GM12878 (cell line): ENCODE measurements around the gene VMO1. TPM values are rescaled to one million over a fixed set of nuclear protein-coding genes. Genes with fewer than 3 reads are reported as not detected.

ENCODE experiments used
- ATAC-seq: fragments of 200-7000 bp; cut with Tn5 transposase; 3 replicates; pipeline ENCODE4 v1.9.1; 2020; ENCODE audit warnings: mild to moderate bottlenecking, moderate library complexity
- BruUV-seq: library from RNA; stranded (reverse); fragments of 400-500 nt; replicated peaks from 2 replicates; lab custom pipeline; 2021; lab: Mats Ljungman, UMichigan
- CTCF ChIA-PET: fragments of 300-600 bp; sonication (Branson Sonifier 250); formaldehyde crosslinking; extraction: SDS; loops from one replicate; lab custom pipeline; 2021; ENCODE audit warnings: inconsistent platforms; lab: Yijun Ruan, JAX
- POLR2A ChIA-PET: fragments of 350-600 bp; formaldehyde crosslinking; extraction: SDS; loops from one replicate; lab custom pipeline; 2021; ENCODE audit warnings: inconsistent platforms; lab: Charles Lee
- RAD21 ChIA-PET: fragments of 300-600 bp; sonication (Branson Sonifier 250); formaldehyde crosslinking; loops from one replicate; lab custom pipeline; 2023; ENCODE audit warnings: antibody characterized with exemption; ENCODE audit not compliant: unreplicated experiment; lab: Charles Lee
- SMC1A ChIA-PET: fragments of 300-600 bp; sonication (Branson Sonifier 250); formaldehyde crosslinking; loops from one replicate; lab custom pipeline; 2023; ENCODE audit not compliant: unreplicated experiment, uncharacterized antibody; lab: Charles Lee
- DNase-seq: peaks from one replicate; pipeline ENCODE4 v3.0.0-alpha.2; 2011; ENCODE audit warnings: low read depth, low spot score
- FAIRE-seq: peaks from 3 replicates; lab custom pipeline; 2011; peaks lifted over from hg19 to GRCh38; lab: Jason Lieb, UNC
- H2AFZ ChIP-seq: 2 replicates; pipeline ENCODE4 v1.6.0; 2011; ENCODE audit warnings: low read depth, low read length, control low read depth; ENCODE audit not compliant: control insufficient read depth
- H3K27ac ChIP-seq: 2 replicates; pipeline ENCODE4 v1.5.1; 2011; ENCODE audit warnings: control low read depth; ENCODE audit not compliant: control insufficient read depth, insufficient read depth
- H3K27me3 ChIP-seq, 2 experiments: replicated peaks in 1 of 2; 2 replicates each; pipeline versions ENCODE4 v1.6.0 to v1.6.1; 2011; ENCODE audit warnings: low read length in 1 of 2; ENCODE audit not compliant: control insufficient read depth in 2 of 2, insufficient read depth in 2 of 2
- H3K36me3 ChIP-seq, 2 experiments: 2 replicates each; pipeline ENCODE4 v1.5.1; 2011; ENCODE audit warnings: low read length in 1 of 2; ENCODE audit not compliant: control insufficient read depth in 2 of 2, insufficient read depth in 2 of 2
- H3K4me1 ChIP-seq: 2 replicates; pipeline ENCODE4 v1.6.1; 2011; ENCODE audit warnings: mild to moderate bottlenecking, low read length, moderate library complexity, mixed read lengths; ENCODE audit not compliant: control insufficient read depth, insufficient read depth
- H3K4me2 ChIP-seq: 2 replicates; pipeline ENCODE4 v1.6.0; 2011; ENCODE audit warnings: control low read depth; ENCODE audit not compliant: control insufficient read depth, insufficient read depth
- H3K4me3 ChIP-seq: fragments of 200-600 bp; sonication (generic); 2 replicates; pipeline ENCODE4 v1.5.1; 2016
- H3K79me2 ChIP-seq: 2 replicates; pipeline ENCODE4 v1.6.0; 2011; ENCODE audit warnings: low read length; ENCODE audit not compliant: control insufficient read depth, insufficient read depth
- H3K9ac ChIP-seq: 2 replicates; pipeline ENCODE4 v1.8.0; 2011; ENCODE audit warnings: low read length, control low read depth, mixed read lengths; ENCODE audit not compliant: control insufficient read depth, insufficient read depth
- H3K9me3 ChIP-seq: replicated peaks from 3 replicates; pipeline ENCODE4 v1.5.1; 2011; ENCODE audit warnings: mild to moderate bottlenecking, low read length; ENCODE audit not compliant: control insufficient read depth, insufficient read depth
- H4K20me1 ChIP-seq: 2 replicates; pipeline ENCODE4 v1.6.0; 2011; ENCODE audit not compliant: control insufficient read depth, insufficient read depth
- BHLHE40 ChIP-seq, 2 experiments: fragments of 450-650 bp in 1 of 2; IDR thresholded peaks; 2 replicates each; pipeline ENCODE4 v1.6.1; 2011 to 2017; ENCODE audit warnings: low read depth in 2 of 2, borderline replicate concordance in 1 of 2, improper control_type of control experiment in 1 of 2, low read length in 1 of 2, mild to moderate bottlenecking in 1 of 2
- CEBPB ChIP-seq, 2 experiments: fragments of 150-350 bp in 1 of 2; IDR thresholded peaks; 2 replicates each; pipeline ENCODE4 v1.6.1; 2012 to 2014; ENCODE audit warnings: low read depth in 2 of 2, low read length in 2 of 2, borderline replicate concordance in 1 of 2, inconsistent platforms in 1 of 2
- CHD2 ChIP-seq: IDR thresholded peaks from 2 replicates; pipeline ENCODE4 v1.6.1; 2011; ENCODE audit warnings: low read depth, low read length, improper control_type of control experiment, borderline replicate concordance
- E4F1 ChIP-seq: fragments of 450-650 bp; IDR thresholded peaks from 2 replicates; pipeline ENCODE4 v1.6.1; 2018; ENCODE audit warnings: borderline replicate concordance, mild to moderate bottlenecking; ENCODE audit not compliant: partially characterized antibody
- EED ChIP-seq: sonication (generic); IDR thresholded peaks from 2 replicates; pipeline ENCODE4 v1.6.1; 2016; ENCODE audit warnings: antibody characterized with exemption, low read depth
- FOXK2 ChIP-seq: fragments of 450-650 bp; IDR thresholded peaks from 2 replicates; pipeline ENCODE4 v1.6.1; 2017; ENCODE audit warnings: mild to moderate bottlenecking, moderate library complexity
- GABPA ChIP-seq: IDR thresholded peaks from 2 replicates; pipeline ENCODE4 v1.6.1; 2014; ENCODE audit warnings: antibody characterized with exemption, low read depth, mild to moderate bottlenecking, inconsistent platforms
- HDGF ChIP-seq: fragments of 450-650 bp; IDR thresholded peaks from 2 replicates; pipeline ENCODE4 v1.6.1; 2016; ENCODE audit warnings: antibody characterized with exemption
- IKZF2 ChIP-seq, 2 experiments: fragments of 450-650 bp; IDR thresholded peaks; 2 replicates each; pipeline ENCODE4 v1.6.1; 2017; ENCODE audit warnings: mild to moderate bottlenecking in 2 of 2, moderate library complexity in 2 of 2
- MAX ChIP-seq: IDR thresholded peaks from 2 replicates; pipeline ENCODE4 v1.6.1; 2012; ENCODE audit warnings: low read depth, low read length, improper control_type of control experiment
- MLLT1 ChIP-seq: fragments of 450-650 bp; IDR thresholded peaks from 2 replicates; pipeline ENCODE4 v1.6.1; 2016; ENCODE audit warnings: mild to moderate bottlenecking
- MXI1 ChIP-seq: fragments of 150-350 bp; IDR thresholded peaks from 2 replicates; pipeline ENCODE4 v1.6.1; 2011; ENCODE audit warnings: low read depth, mild to moderate bottlenecking, inconsistent platforms, low read length, improper control_type of control experiment
- MYC ChIP-seq: IDR thresholded peaks from 2 replicates; pipeline ENCODE4 v1.6.1; 2011; ENCODE audit warnings: mild to moderate bottlenecking, low read length, moderate library complexity, inconsistent platforms; ENCODE audit not compliant: insufficient read depth, insufficient replicate concordance, insufficient read length, severe bottlenecking
- NBN ChIP-seq: fragments of 450-650 bp; IDR thresholded peaks from 2 replicates; pipeline ENCODE4 v1.6.1; 2016
- RBBP5 ChIP-seq: fragments of 200-600 bp; sonication (generic); conservative IDR thresholded peaks from 2 replicates; pipeline ENCODE4 v1.6.1; 2016
- SMC3 ChIP-seq: IDR thresholded peaks from 2 replicates; pipeline ENCODE4 v1.6.1; 2011; ENCODE audit warnings: low read length, improper control_type of control experiment, borderline replicate concordance
- SREBF2 ChIP-seq: IDR thresholded peaks from 2 replicates; pipeline ENCODE4 v1.6.1; 2012; ENCODE audit warnings: mild to moderate bottlenecking, low read length
- ZSCAN29 ChIP-seq: fragments of 450-650 bp; IDR thresholded peaks from 2 replicates; pipeline ENCODE4 v1.6.1; 2017; ENCODE audit warnings: mild to moderate bottlenecking, moderate library complexity
- WGBS: methylation state at CpG from one replicate; pipeline ENCODE4 v1.1.6; 2016; ENCODE audit warnings: low lambda C conversion rate; ENCODE audit not compliant: insufficient replicate concordance, insufficient coverage; ENCODE audit errors: missing lambda C conversion rate; 5-methylcytosine and 5-hydroxymethylcytosine counted together
- in situ Hi-C: fragments of 300-500 bp; cut with MboI; formaldehyde crosslinking; loops from 9 replicates; pipeline ENCODE4 v1.14.3; 2018; ENCODE audit warnings: mixed read lengths
- intact Hi-C: fragments of 100-400 bp; cut with micrococcal nuclease; formaldehyde crosslinking; loops from one replicate; pipeline ENCODE4 v1.14.2; 2022; ENCODE audit not compliant: unreplicated experiment
- polyA plus RNA-seq, 11 experiments: library from polyadenylated mRNA; depleted of rRNA in 4 of 11; unstranded in 6 of 11; stranded (reverse) in 5 of 11; fragments of >200 nt; fragmentation: Nextera tagmentation in 4 of 11; fragmentation: Illumina TruSeq in 1 of 11; extraction: Ambion mirVana in 4 of 11; extraction: Trizol in 1 of 11; gene quantifications; 1 replicate in 1 of 11; 2 replicates in 10 of 11; pipeline versions ENCODE4 v1.2.1 to v1.2.3, GENCODE V29; 2011 to 2016; ENCODE audit warnings: inconsistent platforms in 2 of 11, missing spikeins in 2 of 11, low read depth in 1 of 11
- total RNA-seq, 4 experiments: library from RNA; depleted of rRNA in 3 of 4; stranded (reverse); fragments of >200 nt in 3 of 4; fragmentation: Illumina TruSeq in 1 of 4; extraction: Trizol in 1 of 4; gene quantifications; 2 replicates each; pipeline versions ENCODE4 v1.2.1 to v1.2.3, GENCODE V29; 2013 to 2021

The VMO1 gene
- total and polyA plus RNA-seq, 10 of the 15 experiments (the other 5 are each of a cell fraction or from before 2014, with no cell fraction given), result 0.27 to 0.54 (median 0.31) TPM; not detected in 7

GRCh38 chr17:4833941-4834680 is 47.9 kb upstream of the VMO1 start:
- Histone ChIP-seq H3K4me1 (peaks cover 23% of the 10 kb centered on the region), H2AFZ (peak overlapping the region; percentile 79), H3K9ac (peak overlapping the region; percentile 65), H3K9me3 (no peaks in the 10 kb centered on the region), H3K4me3 (peak overlapping the region; percentile 82), H3K36me3 (no peaks in the 10 kb centered on the region; a peak in 2 of 4 replicates), H3K79me2 (peaks cover 33% of the 10 kb centered on the region), H3K27me3 (no peaks in the 10 kb centered on the region), H3K27ac (peak overlapping the region; percentile 76; the same call in 1 of the 2 replicates), H3K4me2 (peak overlapping the region; percentile 73), H4K20me1 (peaks cover 9% of the 10 kb centered on the region; the same call in 1 of the 2 replicates)
- in situ Hi-C loops (no loop called here), intact Hi-C loops (no loop called here)
- POLR2A ChIA-PET, result interaction anchor here (0.5 to 1.3 kb wide), 5 partner anchors 9 to 48 kb away, joined by 3 to 5 read pairs (median 4); partner anchors contain the start of gene PSMB6
- SMC1A ChIA-PET, result interaction anchor here (1.0 kb wide), 1 partner anchor 124 kb away, joined by 3 read pairs; the partner anchor contains the start of gene ARRB2
- ATAC-seq, result peak; percentile 9; the same call in 1 of the 3 replicates
- RAD21 ChIA-PET, result interaction anchor here (1.8 to 2.0 kb wide), 2 partner anchors 44 to 124 kb away, joined by 5 to 7 read pairs; partner anchors contain the start of gene ARRB2
- FAIRE-seq, result no peak
- CTCF ChIA-PET, result interaction anchor here (0.6 kb wide), 1 partner anchor 146 kb away, joined by 3 read pairs; no protein-coding TSS in a partner anchor
- DNase-seq, result no peak
- WGBS, result 4% methylated on average over 15 of the region's 15 CpGs
- BruUV-seq, result no TSS peak
- TF ChIP-seq CEBPB (IDR thresholded peaks at IDR 0.05; ENCODE audit: borderline replicate concordance in 1 of 2, low read depth in 2 of 2, low read length in 2 of 2) (no peak), HDGF (peak; percentile 92), MAX (peak; percentile 36; the same call in 1 of the 2 replicates), BHLHE40 (IDR thresholded peaks at IDR 0.05; ENCODE audit: borderline replicate concordance in 1 of 2, low read depth in 2 of 2, low read length in 1 of 2) (peak in 1 of 2 experiments; percentile 36; a peak in 1 of 4 replicates), CHD2 (no peak), RBBP5 (no peak), GABPA (no peak), SREBF2 (no peak), ZSCAN29 (no peak), NBN (peak; percentile 76), E4F1 (no peak), IKZF2 (IDR thresholded peaks at IDR 0.05) (peak; percentile 6 to 37; a peak in 1 of 4 replicates), MYC (no peak), EED (peak; percentile 28), MXI1 (peak; percentile 54; the same call in 1 of the 2 replicates), FOXK2 (peak; percentile 24), SMC3 (no peak), MLLT1 (peak; percentile 49; the same call in 1 of the 2 replicates)
